SIG-M5 treated with dmso at 0.1 percent for 504 hours (cell line): ENCODE data around the gene ARHGAP35.
"Not testable (repeated sequence)": the region's sequence is repeated elsewhere in the genome, so short reads cannot be mapped to it uniquely, and the experiment has no call there.

Source experiments
- DNase-seq: peaks from one replicate; lab custom pipeline; 2025; ENCODE audit not compliant: unreplicated experiment; lab: John Stamatoyannopoulos, UW

ARHGAP35 gene

DNA sequence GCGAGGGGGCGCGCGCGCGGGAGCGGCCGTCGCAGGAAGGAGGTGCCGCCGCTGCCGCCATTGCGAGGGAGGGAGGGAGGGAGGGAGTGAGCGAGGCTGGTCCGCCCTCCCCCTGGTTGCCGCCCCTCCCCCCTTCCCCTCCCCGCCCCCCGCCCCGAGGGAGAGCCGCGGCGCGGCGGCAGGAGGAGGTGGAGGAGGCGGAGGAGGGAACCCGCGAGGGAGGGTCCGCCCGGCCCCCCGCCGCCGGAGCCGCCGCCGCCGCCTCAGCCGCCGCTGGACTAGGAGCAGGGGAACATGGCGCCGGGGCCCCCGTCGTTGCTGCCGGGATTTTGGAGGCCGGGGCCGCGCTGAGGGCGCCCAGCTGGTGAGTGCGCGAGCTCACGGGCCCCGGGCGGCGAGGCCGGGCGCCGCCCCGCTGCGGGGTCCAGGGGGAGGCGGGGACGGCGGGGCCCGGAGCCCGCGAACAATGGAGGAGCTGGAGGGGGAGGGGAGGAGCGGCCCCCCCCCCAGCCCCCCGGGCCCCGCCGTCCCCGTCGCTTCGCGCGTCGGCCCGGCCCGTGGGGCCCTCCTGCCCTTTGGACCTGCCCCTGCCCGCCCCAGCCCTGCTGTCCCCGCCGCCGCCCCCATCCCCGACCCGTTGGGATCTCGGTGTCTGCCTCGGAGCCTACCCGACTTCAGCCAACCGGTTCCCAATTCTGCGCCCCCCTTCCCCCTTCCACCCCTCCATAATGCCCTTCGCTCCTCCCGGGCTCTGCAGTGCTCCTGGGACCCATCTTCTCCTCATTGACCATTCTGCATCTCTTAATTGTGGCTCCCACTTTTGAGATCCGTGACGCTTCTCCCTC, at the start of gene ARHGAP35:
TSS of gene ARHGAP35 (plus strand) at position 152 of the 845 bp plus-strand sequence. CDS start 57,679 bp downstream, outside the sequence.
- no peak for DNase-seq

DNA sequence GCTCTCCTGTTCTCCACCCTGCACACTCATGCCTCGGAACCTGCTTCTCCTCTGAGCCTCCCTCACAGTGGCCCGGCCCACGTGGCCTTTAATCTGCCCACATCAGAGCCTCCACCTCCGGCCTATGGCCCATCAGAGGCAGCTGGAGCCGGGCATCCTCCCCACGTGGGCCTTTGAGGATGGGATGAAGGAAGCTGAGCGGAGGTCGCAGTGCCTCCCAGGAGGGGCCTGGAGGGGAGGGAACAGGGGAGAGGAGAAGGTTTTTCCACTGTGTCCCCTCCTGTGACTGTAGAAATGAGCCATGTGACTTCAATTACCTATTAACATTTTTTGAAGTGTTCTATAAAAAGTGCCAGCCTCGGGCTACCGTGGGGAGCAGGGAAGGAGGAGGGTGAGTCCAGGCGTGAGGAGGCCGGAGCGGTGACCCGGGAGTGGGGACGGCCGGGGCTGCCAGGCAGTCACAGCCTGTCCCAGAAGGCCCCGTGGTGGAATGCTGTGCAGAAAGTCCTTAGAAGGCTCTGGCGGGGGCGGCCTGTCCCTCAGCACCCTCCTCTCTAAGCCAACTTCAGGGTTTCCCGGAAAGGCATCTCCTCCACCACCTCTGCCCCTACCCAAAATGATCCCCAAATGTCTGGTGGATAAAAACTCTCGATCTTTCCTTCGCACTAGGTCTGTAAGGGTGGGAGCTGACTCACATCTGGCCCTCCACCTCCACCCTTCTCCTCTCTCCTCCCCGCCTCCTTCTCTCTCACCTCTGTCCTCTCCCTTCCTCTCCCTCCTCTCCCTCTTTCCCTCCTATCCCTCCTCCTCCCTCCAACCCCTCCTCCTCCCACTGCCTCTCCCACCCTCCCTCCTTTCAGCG, 47.6 kb upstream of the ARHGAP35 start:
- no peak for DNase-seq

DNA sequence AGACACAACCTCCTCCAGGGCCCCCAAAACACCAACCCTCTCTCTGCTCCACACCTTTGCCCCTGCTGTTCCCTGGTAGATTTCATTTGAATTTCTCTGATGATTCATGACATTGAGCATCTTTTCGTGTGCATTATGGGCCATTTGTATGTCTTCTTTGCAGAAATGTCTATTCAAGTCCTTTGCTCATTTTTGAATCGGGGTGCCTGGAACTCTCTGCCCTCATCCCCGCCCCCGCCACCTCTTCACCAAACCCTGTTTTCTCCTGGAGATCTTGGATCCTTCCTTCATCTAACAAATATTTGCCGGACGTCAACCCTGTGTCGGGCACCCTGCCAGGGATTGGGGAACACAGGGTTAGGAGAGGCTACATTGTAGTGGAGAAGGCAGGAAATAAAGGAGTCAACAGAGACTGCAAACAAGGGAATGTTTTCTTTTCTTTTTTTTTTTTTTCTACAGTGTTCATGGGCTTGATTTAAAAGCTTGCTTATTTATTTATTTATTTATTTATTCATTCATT, 46.9 kb upstream of the ARHGAP35 start:
- DNase-seq: no peak

DNA sequence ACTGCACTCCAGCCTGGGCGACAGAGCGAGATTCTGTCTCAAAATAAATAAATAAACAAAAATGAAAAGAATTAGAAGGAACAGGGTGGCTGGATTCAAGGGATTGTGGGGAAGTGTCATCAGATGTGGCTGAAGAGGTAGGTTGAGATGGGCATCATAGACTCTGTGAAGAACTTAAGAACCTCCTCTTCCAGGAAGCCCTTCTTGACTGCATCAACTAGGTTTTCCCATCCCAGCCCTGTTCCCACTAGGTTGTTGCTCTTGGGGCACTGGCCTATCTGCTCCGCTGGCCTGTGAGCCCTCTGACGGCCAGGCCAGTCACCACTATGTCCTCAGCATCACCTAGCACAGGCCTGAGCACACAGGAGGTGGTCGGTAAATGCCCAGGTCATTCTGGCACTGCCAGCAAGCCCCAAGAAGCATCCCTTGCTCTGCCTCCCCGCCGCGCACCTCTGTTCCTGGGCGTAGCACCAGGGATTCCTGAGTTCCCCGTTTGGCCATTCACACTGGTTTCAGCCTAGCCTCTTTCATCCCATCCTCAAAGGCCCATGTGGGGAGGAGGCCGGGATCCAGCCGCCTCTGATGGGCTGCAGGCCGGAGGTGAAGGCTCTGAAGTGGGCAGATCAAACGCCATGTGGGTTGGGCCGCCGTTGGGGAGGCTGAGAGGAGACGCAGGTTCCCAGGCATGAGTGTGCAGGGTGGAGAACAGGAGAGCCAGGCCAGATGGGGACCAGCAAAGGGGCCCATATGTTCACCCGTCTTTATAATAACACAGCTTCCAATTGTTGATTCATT, 44.8 kb upstream of the ARHGAP35 start:
- no peak for DNase-seq

DNA sequence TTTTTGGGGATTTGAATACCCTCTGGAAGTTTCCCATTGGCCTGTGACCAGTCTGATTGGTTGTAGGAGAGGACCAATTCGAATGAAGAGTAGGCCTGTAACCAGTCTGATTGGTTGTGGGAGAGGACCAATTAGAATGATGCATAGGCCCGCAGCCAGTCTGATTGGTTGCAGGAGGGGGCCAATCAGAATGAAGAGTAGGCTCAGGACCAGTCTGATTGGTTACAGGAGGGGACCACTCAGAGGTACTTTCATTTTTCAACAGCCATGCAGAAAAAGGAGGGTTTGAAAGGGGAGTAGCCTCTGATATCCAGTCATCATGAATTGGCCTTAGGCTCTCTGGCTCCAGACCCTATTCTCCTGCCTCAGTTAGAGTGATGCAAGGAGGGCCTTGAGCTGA, 42.0 kb upstream of the ARHGAP35 start:
- no peak for DNase-seq

DNA sequence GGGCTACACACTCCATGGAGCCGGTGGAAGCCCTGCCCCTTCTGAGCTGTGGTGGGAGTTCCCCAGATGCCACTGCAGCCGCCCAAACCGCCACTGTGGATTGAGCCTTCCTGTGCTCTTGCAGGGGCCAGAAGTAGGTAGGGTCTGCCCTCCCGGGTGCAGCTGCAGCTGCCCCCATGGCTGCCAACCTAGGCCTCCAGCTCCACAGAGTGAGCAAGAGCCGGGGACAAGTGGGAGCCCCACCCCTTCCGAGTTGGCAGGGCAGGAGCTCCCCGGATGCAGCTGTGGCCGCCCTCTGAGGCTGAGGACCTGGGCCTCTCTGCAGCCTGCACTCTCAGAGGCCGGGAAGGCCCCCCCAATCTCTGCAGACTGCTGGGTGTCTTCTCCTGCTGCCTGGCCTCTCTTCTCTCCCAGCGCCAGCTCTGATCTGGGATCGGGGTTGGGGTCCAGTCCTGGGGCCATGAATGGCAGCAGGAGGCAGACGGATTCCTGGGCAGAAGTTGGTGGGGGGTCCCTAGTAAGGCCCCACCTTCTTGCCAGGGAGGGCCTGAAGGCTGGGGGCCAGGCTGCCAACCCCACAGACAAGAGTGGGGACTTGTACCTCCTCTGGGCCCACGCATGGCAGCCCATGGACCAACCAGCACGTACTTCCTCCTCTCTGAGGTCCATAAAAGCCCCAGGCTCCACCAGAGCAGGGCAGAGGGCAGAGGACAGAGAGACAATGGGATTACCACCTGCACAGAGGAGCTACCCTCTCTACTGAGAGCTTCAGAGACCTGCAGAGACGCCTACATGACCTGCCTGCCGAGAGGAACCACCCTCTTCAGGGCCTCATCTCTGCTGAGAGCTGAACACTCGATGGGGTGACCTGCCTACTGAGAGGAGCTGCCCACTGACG, 39.0 kb upstream of the ARHGAP35 start:
- DNase-seq: no peak

DNA sequence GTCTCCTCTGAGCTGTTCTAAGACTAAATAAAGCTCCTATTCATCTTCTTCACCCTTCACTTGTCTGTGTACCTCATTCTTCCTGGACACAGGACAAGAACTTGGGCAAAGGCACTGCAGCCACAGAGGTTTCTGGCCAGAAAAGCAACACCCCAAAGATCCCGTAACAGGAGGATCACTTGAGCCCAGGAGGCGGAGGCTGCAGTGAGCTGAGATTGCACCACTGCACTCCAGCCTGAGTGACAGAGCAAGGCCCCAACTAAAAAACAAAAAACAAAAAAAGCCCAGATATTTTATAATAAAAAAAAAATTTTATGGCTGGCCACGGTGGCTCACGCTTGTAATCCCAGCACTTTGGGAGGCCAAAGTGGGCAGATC, 38.4 kb upstream of the ARHGAP35 start:
- not testable (repeated sequence) for DNase-seq

DNA sequence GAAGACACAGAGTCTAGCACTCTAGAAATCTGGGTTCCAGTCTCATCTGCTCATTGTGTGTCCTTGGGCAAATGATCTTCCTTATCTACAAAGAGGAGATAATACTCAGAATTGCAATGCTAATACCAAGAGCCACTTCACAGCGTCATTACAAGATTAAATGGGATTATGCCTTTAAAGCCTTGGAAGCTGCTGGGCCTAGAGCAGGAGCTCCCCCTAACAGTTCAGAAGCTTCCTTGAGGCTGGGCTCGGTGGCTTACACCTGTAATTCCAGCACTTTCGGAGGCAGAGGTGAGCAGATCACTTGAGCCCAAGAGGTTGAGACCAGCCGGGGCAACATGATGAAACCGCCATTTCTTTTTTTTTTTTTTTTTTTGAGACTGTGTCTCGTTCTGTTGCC, 37.7 kb upstream of the ARHGAP35 start:
- DNase-seq: no peak

DNA sequence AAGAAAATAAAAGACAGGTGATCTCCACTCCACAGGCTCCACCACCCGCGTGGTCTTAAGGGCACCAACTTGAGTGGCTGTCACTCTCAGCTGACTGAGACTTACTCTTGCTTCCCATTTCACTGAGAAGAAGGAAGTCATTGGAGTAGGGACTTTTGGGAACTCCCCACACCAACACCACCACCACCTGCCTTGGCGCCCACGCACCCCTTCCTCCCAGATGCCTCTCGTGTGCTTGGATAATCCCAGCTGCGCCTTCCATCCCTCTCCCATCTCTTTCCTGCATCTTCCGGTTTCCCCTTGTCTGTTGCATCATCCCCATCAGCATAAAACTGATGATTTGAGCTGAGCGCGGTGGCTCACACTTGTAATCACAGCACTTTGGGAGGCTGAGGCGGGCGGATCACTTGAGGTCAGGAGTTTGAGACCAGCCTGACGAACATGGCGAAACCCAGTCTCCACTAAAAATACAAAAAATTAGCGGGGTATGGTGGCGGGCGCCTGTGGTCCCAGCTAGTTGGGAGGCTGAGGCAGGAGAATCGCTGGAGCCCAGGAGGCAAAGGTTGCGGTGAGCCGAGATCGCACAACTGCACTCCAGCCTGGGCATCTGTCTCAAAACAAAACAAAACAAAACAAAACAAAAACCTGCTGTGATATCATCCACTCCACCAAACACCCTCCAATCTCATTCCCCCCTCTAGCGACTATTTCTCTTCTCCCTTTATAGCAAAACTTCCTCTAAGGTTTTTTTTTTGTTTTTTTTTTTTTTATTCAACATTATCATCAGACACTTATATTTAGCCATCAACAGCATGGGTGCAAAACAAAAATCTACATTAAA, 35.7 kb upstream of the ARHGAP35 start:
- DNase-seq: no peak

DNA sequence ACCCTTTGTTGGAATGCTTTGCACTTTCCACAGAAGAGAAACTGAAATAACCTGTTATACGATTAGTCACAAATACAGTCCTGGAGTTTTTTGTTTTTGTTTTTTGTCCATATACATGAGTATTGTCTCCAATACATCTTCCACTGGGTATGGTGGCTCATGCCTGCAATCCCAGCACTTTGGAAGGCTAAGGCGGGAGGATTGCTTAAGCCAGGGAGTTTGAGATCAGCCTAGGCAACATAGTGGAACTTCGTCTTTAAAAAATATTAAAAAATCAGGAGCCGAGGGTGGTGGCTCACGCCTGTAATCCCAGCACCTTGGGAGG, 35.1 kb upstream of the ARHGAP35 start:
- DNase-seq: no peak

DNA sequence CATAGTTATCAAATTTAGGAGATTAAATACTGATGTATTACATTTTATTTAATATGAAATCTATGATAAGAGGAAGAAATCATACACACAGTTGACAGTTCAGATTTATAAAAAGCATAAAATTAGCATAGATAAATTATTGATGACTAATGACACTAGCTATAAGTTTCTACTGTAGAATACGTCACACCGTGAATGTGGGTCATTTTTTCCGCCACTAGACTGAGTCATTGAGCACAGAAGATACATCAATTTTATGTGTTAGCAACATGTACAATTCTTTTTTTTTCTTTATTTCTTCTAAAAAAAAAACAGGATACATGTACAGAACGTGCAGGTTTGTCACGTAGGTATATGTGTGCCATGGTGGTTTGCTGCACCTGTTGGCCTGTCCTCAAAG, 32.3 kb upstream of the ARHGAP35 start:
- DNase-seq: no peak

DNA sequence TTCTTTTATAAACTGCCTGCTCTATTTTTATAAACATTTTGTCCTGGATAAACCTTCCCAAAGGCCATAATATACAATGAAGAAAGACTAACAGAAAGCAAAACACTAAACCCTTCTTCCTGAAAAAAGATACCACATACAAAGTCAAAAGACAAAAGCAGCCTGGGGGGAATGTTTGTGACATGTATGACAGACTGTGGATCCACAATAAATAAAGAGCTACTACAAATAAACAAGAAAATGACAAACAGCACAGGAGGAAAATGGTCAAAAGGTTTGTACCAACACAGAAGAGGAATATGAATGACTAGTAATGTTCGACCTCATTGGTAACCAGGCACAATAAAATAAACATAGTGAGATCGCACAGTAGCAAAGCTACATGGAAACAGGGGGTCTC, 29.9 kb upstream of the ARHGAP35 start:
- no peak for DNase-seq

DNA sequence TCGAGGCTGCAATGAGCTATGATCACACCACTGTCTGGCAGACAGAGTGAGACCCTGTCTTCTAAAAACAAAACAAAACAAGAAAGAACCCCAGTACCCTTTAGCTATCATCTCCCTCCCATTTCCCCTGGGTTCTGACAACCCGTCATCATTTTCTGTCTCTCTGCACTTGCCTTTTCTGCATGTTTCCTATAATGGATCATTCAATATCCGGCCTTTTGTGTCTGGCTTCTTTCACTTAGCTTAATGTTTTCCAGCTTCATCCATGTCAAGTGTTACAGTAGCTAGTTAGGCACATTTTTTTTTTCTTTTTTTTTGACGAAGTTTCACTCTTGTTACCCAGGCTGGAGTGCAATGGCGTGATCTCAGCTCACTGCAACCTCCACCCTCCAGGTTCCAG, 26.7 kb upstream of the ARHGAP35 start:
- DNase-seq: no peak

DNA sequence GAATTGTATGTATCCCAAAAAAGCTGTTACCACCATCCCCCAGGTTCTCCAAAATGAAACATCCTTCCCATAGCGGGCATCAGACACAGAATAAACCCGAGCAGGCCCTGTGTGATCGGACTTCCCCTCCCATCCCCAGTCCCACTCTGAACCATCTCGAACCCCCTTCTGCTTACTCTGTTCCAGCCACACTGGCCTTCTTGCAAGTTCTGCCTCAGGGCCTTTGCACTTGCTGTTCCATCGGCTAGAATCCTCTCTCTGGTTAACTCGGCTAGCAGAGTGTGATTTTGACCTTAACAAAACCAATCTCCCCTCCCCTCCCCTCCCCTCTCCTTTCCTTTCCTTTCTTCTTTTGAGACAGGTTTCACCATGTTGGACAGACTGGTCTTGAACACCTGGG, 25.8 kb upstream of the ARHGAP35 start:
- no peak for DNase-seq

DNA sequence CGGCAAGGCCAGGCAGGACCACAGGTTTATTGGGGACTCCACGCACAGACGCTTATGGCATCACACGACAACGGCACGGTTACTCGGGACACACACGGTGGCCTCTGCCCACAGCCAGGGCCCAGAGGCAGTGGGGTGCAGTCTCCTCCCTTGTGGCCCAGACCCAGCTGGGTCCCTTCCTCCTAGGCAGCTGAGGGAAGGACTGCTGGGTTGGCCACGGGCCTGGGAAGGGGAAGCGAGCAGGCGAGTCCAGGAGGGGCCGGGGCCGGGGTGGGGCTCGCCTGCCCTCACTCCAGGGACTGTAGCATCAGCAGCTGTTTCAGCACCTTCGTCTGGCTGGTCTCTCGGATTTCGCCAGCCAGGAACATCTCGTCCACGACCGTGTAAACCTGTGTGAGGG, 22.6 kb upstream of the ARHGAP35 start:
- DNase-seq: no peak

DNA sequence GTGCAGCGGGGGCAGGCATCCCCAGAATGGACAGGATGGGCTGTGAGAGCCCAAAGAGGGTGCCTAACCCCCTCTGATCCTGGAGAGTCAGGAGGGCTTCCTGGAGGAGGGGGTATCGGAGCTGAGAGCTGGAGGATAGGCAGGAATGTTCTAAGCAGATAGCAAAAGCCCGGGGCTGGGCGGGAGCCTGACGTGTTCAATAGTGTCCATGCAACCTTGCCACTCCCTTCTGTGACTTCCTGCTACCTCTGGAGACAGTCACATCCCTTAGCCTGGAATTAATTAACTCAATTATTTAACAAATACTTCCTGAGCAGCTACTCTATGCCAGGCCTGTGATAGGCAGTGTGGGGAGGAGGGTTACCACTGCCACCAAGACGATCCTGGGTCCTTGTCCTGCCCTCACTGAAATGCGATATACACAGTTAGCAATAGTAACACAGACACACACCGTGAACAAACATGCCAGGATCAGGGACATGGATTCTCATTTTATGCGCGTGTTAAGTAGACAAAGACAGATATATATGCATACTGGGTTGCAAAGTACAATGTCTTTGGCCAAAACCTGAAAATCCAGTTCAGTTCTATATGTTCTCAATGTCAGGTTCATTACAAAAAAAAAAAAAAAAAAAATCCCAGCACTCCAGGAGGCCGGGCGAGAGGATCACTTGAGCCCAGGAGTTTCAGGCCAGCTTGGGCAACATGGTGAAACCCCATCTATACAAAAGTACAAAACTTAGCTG, 20.9 kb upstream of the ARHGAP35 start:
- peak; percentile 24 for DNase-seq

DNA sequence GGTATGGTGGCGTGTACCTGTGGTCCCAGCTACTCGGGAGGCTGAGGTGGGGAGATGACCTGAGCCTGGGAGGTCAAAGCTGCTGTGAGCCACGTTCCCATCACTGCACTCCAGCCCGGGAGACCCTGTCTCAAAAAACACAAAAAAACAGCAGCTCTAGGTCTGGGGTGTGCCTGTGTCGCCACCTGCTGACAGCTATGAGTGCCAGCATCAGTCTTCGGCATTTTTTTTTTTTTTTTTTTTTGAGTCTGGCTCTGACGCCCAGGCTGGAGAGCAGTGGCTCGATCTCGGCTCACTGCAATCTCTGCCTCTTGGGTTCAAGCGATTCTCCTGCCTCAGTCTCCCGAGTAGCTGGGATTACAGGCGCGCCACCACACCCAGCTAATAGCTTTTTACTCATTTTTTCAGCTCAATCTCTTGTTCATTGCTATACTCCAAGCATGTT, 20.3 kb upstream of the ARHGAP35 start:
- DNase-seq: peak; percentile 65

DNA sequence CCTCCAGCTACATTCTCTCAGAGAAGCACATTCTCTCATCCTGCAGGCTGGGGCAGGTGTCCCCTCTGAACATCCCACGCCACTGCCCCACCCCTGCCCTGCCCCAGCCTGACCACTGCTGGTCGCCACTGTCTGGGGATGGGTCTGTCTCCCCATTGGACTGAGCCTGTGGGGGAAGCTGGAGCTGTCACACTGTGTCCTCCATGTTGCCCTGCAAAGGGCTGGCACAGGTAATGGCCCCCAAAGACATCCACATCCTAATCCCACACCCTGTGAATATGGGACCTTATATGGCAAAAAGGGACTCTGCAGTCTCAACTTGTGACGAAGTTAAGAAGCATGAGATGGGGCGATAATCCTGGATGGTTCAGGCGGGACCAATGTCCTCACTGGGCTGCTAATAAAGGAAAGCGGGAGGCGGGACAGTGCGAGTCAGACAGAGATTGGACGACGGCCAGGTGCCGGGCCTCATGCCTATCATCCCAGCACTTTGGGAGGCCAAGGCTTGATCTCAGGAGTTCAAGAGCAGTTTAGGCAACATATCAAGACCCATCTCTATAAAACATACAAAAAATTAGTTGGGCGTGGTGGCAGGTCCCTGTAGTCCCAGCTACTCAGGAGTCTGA, 19.2 kb upstream of the ARHGAP35 start:
- DNase-seq: peak; percentile 26
